NCI-H446 (cell line): ENCODE results near the gene MAN1A2.

ENCODE experiments used
- DNase-seq, 2 experiments: peaks; one replicate each; lab custom pipeline; 2025; lab: John Stamatoyannopoulos, UW

Gene MAN1A2

GRCh38 chr1:117576236-117576635 lies 209.0 kb downstream of the MAN1A2 start:
- no peak for DNase-seq

- no peak for DNase-seq
Measured at GRCh38 chr1:117577191-117577885, 210.1 kb downstream of the MAN1A2 start.

- DNase-seq: no peak
Measured at GRCh38 chr1:117578466-117578865, 211.2 kb downstream of the MAN1A2 start.
